SK-N-MC (cell line): ENCODE results near the gene KMT5C.

Source experiments
- EZH2 ChIP-seq: fragments of 200-600 bp; sonication (generic); IDR thresholded peaks from one replicate; pipeline ENCODE4 v1.6.1; 2017; ENCODE audit warnings: antibody characterized with exemption
- POLR2AphosphoS5 ChIP-seq: IDR thresholded peaks from 2 replicates; pipeline ENCODE4 v1.6.1; 2012; ENCODE audit warnings: mild to moderate bottlenecking, low read depth, low read length, borderline replicate concordance

DNA sequence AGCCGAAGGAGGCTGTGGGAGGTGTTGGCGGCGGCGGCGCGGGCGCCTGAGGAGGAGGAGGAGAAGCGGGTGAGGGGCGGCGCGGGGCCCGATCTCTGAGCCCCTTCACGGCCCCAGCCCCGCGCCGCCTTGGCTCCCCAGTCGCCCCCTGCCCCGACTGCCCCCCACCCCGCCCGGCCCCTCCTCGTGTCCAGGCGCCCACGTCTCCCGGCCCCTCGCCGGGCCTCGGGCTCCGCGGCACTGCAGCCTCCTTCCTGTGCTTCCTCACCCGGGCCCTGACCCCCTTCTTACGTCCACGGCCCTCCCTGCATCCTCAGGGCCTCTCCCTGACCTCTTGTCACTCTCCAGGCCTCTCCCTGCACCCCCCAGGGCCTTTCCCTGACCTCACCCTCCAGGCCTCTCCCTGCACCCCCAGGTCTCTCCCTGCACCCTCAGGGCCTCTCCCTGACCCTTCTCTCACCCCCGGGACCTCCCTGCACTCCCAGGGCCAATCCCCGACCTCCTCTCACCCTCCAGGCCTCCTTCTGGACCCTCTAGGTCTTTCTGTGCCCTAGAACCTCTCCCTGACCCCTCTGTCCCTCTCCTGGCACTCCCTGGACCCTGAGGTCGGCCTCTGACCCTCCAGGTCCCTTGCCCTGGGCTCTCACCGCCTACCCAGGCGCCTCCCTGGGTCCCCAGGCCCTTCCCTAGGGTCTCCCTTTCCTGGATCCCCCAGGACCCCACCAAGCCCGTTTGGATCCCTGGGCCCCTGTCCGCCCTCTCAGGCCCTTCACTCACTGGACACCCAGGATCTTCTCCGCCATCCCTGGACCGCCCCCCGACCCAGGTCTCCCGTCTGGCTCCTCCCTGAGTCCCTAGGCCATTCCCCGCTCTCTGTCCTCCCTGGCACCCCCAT, 460 bp downstream of the KMT5C start:
- peak; percentile 76 for TF ChIP-seq POLR2AphosphoS5
- TF ChIP-seq EZH2: no peak
